PC-9 (cell line): ENCODE results near the gene DACH1.

Experiments
- EZH2 ChIP-seq: fragments of 200-600 bp; sonication (generic); IDR thresholded peaks from 2 replicates; pipeline ENCODE4 v1.8.0; 2017; ENCODE audit warnings: antibody characterized with exemption, low read depth
- TF ChIP-seq, protein P1 (sequence below): fragments of 200-600 bp; sonication (generic); conservative IDR thresholded peaks from 2 replicates; pipeline ENCODE4 v1.6.1; 2017; ENCODE audit warnings: mixed run types, antibody characterized with exemption, mild to moderate bottlenecking, moderate library complexity

DNA sequence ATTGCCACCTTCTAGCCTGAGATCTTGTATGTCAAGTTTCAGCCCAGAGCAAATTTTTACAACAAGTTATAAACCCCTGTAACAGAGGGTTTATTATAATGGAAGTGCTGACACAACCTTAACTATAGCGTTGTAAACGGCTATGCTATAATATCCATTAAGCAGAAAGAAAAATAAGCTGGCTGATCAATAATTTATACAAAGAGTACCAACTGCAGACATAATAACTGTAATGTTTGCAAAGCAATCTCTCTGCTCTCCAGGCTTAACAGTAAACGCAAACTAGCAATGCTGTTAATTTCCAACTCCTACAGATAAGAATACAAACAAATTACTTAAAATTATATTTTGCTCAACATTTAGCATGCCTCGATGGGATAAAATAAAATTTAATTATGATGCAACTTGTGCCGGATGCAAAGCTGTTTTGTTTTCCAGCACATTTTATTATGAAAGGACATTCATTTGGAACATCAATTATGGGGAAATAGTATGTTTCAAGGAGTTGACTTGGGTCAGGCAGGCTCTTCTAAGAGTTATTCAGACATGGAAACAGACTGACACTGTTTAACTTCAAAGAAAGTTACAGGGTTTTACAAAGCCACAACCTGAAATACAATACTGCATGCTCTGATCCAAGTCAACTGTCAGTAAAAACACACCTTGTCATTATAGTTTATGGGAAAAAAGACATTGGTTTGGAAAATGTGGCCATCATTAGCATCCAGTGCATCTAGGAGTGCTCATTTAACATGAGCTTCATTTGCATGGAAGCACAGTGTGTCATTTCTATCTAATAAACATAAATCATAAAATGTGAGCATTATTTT is 6.6 kb upstream of the DACH1 start:
- TF ChIP-seq, protein P1, sequence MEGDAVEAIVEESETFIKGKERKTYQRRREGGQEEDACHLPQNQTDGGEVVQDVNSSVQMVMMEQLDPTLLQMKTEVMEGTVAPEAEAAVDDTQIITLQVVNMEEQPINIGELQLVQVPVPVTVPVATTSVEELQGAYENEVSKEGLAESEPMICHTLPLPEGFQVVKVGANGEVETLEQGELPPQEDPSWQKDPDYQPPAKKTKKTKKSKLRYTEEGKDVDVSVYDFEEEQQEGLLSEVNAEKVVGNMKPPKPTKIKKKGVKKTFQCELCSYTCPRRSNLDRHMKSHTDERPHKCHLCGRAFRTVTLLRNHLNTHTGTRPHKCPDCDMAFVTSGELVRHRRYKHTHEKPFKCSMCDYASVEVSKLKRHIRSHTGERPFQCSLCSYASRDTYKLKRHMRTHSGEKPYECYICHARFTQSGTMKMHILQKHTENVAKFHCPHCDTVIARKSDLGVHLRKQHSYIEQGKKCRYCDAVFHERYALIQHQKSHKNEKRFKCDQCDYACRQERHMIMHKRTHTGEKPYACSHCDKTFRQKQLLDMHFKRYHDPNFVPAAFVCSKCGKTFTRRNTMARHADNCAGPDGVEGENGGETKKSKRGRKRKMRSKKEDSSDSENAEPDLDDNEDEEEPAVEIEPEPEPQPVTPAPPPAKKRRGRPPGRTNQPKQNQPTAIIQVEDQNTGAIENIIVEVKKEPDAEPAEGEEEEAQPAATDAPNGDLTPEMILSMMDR: no peak
- no peak for TF ChIP-seq EZH2
